ENCODE measurements around the gene SGSM1.

SGSM1 gene

GRCh38 chr22:24857576-24857975, 51.6 kb downstream of the SGSM1 start:
- H3K4me3 ChIP-seq (ENCODE audit: low read length): no peak overlapping the region
- DNase-seq (ENCODE audit: low read depth): no peak
- TF ChIP-seq CTCF (IDR thresholded peaks at IDR 0.05; ENCODE audit: insufficient read depth, low read depth, low read length, missing control alignments): no peak

- H3K4me3 ChIP-seq (ENCODE audit: low read length): no peak overlapping the region
- no peak for TF ChIP-seq CTCF (IDR thresholded peaks at IDR 0.05; ENCODE audit: insufficient read depth, low read depth, low read length, missing control alignments)
- no peak for DNase-seq (ENCODE audit: low read depth)
Measured at GRCh38 chr22:24859587-24859986, 53.6 kb downstream of the SGSM1 start.

DNA sequence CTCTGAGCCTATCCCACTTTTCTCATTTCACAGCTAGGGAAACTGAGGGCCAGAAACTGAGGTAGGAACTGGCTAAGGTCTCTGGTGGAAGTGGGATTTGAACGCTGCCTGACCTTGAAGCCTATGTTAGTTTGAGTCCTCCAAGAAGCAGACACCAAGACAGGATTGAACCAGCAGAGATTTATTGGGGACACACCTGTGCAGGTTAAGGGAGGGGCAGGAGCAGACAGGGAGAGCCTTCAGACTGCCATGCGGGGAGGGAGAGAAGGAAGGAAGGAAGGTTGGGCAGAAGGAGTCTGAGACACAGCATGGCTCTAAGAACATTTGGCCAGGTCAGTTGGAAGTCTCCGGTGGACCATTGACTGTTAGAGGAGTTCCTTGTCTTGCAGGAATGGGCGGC, 59.5 kb downstream of the SGSM1 start:
- no peak for DNase-seq (ENCODE audit: low read depth)
- no peak overlapping the region for H3K4me3 ChIP-seq (ENCODE audit: low read length)
- TF ChIP-seq CTCF (IDR thresholded peaks at IDR 0.05; ENCODE audit: insufficient read depth, low read depth, low read length, missing control alignments): no peak

DNA sequence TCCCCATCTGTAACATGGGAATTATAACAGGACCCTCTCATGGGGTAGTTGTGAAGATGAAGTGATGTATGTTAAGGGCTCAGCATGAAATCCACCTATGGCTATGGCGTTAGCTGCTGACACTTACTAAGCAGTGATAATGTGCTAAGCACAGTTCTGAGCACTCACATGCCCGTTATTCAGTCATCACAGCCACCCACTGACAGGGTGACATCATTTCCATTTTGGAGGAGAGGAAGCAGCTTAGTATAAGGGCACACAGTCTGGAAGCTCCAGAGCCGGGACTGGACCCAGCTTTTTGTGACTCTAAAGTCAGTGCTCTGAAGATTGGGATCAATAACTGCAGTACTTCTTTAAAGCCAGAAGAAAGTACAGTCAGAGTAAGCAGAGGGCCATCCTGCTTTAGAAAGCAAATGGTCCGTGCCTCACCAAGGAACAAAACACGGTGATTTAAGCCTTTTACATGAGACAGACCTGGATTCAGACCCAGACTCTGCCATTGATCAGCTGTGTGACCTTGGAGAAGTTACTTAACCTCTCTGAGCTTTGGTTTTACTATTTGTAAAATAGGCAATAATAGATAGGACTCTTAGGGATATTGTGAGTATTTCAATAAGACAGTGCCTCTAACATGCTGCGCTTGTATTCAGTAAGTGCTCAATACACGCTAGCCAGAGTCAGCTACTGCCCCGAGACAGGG, 61.5 kb downstream of the SGSM1 start:
- no peak for TF ChIP-seq CTCF (IDR thresholded peaks at IDR 0.05; ENCODE audit: insufficient read depth, low read depth, low read length, missing control alignments)
- DNase-seq (ENCODE audit: low read depth): no peak
- no peak overlapping the region for H3K4me3 ChIP-seq (ENCODE audit: low read length)

GRCh38 chr22:24868979-24869378, 63.0 kb downstream of the SGSM1 start:
- no peak for DNase-seq (ENCODE audit: low read depth)
- TF ChIP-seq CTCF (IDR thresholded peaks at IDR 0.05; ENCODE audit: insufficient read depth, low read depth, low read length, missing control alignments): no peak
- H3K4me3 ChIP-seq (ENCODE audit: low read length): no peak overlapping the region

DNA sequence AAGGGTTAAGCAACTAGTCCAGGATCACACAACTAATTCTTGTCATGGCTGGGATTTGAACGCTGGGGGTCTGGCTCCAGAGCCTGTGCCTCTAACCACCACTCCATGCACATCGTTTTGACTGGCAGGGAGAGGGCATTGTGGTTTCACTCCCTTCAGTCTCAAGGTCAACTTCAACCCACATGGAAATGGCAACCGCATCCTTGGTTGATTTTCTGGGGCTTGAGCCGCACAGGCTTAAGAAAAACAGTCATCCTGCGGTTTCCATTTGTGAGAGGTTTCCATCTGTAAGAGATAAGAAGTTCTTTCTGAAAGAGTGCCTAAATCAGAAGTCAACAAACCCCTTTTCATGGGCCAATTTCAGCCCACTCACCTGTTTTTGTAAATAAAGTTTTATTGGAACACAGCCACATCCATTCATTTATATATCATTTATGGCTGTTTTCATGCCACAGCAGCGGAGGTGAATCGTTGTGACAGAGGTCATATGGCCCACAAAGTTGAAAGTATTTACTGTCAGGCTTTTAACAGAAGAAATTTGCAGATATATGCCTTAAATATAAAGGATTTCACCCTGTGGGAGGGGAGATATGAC, 65.7 kb downstream of the SGSM1 start:
- no peak overlapping the region for H3K4me3 ChIP-seq (ENCODE audit: low read length)
- no peak for DNase-seq (ENCODE audit: low read depth)
- no peak for TF ChIP-seq CTCF (IDR thresholded peaks at IDR 0.05; ENCODE audit: insufficient read depth, low read depth, low read length, missing control alignments)

DNA sequence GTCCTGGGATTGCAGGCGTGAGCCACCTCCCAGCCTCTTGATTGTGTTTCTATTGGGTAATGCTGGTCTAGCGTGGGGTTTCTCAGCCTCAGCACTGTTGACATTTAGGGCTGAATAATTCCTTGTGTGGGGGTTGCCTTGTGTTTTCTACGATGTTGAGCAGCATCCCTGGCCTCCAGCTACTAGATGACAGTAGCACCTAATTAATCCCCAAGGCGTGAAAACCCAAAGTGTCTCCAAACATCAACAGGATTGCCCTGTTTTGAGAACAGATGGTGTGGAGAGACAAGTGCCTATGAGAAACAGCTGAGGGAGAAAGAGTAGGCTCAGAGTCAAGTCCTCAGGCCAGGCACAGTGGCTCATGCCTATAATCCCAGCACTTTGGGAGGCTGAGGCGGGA, 67.2 kb downstream of the SGSM1 start:
- TF ChIP-seq CTCF (IDR thresholded peaks at IDR 0.05; ENCODE audit: insufficient read depth, low read depth, low read length, missing control alignments): no peak
- DNase-seq (ENCODE audit: low read depth): no peak
- no peak overlapping the region for H3K4me3 ChIP-seq (ENCODE audit: low read length)
